ENCODE measurements around the gene YWHAH. TPM values are rescaled to one million over a fixed set of nuclear protein-coding genes. Genes with fewer than 3 reads are reported as not detected.

Gene YWHAH
- total RNA-seq, 1 donor from 2014 or later = 138 TPM

DNA sequence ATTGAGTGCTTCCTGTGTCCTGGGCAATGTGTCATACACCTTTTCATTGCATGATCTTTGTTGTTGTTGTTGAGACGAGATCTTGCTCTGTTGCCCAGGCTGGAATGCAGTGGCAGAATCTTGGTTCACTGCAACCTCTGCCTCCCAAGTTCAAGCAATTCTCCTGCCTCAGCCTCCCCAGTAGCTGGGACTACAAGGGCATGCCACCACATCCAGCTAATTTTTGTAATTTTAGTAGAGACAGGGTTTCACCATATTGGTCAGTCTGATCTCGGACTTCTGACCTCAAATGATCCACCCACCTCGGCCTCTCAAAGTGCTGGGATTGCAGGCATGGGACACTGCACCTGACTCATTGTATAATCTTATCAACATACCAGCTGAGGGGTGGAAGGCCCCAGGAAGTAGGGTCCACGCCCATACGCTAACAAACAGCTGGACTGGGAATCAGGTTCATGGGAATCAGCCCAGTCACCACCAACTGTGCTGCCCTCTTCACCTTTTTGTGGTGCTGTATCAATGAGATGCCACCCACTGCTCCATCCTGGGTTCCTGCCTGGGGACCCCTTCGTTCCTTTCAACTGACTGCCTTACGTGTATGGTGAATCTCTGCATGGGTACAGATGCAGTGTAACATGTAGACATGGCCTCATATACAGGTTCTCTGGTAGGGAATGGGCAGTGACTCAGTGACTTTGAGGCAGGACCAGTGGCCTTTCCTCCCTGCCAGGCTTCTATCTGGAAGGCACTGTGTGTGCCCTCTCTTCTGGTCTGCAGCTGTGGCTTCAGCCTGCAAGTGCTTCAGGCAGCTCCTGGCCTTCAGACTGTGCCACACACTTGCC is 32.5 kb upstream of the YWHAH start:
- Mint-ChIP-seq H3K27ac (no peak overlapping the region), H3K36me3 (ENCODE audit: low read depth) (peaks cover 14% of the 10 kb centered on the region), H3K27me3 (no peaks in the 10 kb centered on the region), H3K4me1 (no peaks in the 10 kb centered on the region), H3K9me3 (no peaks in the 10 kb centered on the region), H3K4me3 (no peak overlapping the region)
- DNase-seq = no peak
- intact Hi-C loops (cut with micrococcal nuclease) = no loop called here

DNA sequence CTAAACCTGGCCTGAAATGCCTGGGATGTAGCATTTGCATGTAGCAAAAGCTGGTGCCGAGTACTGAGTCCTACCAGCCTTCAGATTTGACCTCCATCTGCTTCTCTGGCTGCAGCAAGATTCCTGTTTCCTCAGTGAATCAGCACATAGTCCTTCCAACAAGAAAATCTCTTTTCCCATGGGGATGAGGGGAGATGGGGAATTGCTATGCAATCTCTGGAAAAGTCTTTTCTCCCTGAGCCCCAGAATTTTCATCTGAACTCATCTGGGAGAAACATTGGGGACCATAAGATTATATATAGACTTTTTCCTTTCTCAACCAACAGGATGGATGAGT is 32.0 kb upstream of the YWHAH start:
- no peak overlapping the region for H3K27ac Mint-ChIP-seq
- no peaks in the 10 kb centered on the region for H3K9me3 Mint-ChIP-seq
- no peaks in the 10 kb centered on the region for H3K27me3 Mint-ChIP-seq
- DNase-seq = no peak
- no peak overlapping the region for H3K4me3 Mint-ChIP-seq
- peaks cover 5% of the 10 kb centered on the region for H3K4me1 Mint-ChIP-seq
- peaks cover 10% of the 10 kb centered on the region for H3K36me3 Mint-ChIP-seq (ENCODE audit: low read depth)
- intact Hi-C loops (cut with micrococcal nuclease) = no loop called here

DNA sequence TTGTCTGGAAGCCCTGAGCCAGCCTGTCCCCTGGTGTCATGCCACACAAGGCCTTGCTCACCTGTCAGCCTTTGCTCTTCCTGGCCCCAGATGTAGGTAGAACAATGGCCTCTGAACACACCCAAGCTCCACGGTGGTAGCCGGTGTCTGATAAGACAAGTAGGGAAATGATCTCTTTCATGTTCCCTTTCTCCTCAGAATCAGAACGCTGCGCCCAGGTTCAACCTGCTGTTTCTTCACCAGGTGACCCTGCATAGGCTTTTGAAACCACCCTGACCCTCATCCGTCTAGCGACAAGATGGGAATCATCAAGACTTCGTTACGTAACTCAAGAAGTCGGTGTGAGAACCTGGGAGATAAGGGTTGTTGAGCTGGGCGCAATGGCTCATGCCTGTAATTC is 28.7 kb upstream of the YWHAH start:
- Mint-ChIP-seq H3K36me3 (ENCODE audit: low read depth) (no peaks in the 10 kb centered on the region), H3K9me3 (no peaks in the 10 kb centered on the region), H3K4me3 (no peak overlapping the region), H3K27ac (no peak overlapping the region), H3K4me1 (peaks cover 9% of the 10 kb centered on the region), H3K27me3 (no peaks in the 10 kb centered on the region)
- DNase-seq = no peak
- intact Hi-C loops (cut with micrococcal nuclease) = no loop called here

DNA sequence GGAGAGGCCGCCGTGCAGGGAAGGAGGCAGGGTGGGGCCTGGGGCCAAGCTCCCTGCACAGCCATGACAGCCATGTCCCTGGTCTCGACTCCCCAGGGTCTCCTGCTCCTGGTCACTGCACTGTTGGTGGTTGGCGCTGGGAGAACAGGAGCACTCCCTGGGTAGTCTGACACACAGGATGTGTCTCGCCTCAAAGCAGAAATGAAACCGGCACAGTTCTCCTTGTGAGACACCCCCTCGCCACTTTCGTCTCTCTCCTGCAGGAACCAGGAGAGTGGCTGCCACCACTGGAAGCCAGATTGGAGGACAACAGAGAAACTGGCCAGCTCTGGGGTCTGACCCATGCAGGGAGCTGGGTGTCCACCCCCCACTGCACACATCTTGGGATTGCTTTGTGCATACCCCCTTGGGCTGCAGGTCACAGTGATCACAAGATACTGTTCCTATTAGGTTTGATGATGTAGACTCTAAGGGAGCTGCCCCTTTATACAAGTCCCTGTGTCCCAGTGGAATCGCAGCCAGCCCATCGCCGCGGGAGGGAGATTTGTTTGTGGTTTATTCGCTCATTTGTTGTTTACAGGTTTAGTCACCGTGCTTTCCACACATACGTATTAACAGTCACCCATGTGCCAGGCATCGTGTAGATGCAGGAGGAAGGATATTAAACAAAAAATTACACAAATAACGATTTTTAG is 27.0 kb upstream of the YWHAH start:
- Mint-ChIP-seq H3K4me1 (peaks cover 9% of the 10 kb centered on the region), H3K27me3 (no peaks in the 10 kb centered on the region), H3K36me3 (ENCODE audit: low read depth) (no peaks in the 10 kb centered on the region), H3K27ac (no peak overlapping the region), H3K4me3 (no peak overlapping the region), H3K9me3 (no peaks in the 10 kb centered on the region)
- intact Hi-C loops (cut with micrococcal nuclease) = no loop called here
- peak; percentile 68 for DNase-seq

DNA sequence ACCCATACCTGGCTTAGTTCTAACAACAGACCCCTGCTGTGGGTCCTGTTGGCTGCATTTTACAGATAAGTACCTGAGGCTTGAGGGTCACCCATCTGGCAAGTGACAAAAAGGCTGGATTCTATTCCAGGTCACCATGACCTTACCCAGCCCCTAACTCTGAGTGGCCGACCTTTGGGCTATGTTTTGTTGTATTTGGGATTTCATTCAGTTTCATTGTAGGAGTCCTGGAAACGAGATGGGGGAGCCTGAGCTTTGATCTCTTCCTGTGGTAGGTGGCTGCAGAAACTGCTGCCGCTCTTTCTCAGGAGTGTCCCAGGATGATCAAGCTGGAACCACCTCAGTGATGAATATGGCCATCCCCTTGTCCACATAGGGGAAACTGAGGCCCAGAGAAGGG is 24.6 kb upstream of the YWHAH start:
- H3K4me3 Mint-ChIP-seq = no peak overlapping the region

DNA sequence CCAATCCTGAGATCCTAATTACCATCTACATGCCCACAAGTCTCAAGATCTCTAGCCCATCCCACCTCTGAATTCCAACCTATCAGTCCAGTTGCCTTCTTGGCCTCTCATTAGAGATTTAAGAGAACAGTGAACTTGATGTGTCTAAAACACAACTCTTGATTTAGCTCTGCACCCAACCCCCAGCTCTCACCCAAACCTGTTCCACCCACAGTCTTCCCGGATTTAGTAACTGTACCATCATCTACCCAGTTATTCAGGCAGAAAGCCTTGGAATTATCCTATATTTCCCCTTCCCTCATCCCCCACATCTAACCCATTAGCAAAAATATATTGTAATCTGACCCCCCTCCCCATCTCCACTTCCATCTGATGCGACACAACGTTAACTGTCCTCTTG is 24.0 kb upstream of the YWHAH start:
- DNase-seq = no peak
- no peak overlapping the region for H3K4me3 Mint-ChIP-seq
- peaks cover 21% of the 10 kb centered on the region for H3K4me1 Mint-ChIP-seq
- H3K27me3 Mint-ChIP-seq = peaks cover 6% of the 10 kb centered on the region
- peaks cover 4% of the 10 kb centered on the region for H3K9me3 Mint-ChIP-seq
- no peak overlapping the region for H3K27ac Mint-ChIP-seq
- H3K36me3 Mint-ChIP-seq (ENCODE audit: low read depth) = no peaks in the 10 kb centered on the region
- intact Hi-C loops (cut with micrococcal nuclease) = no loop called here

More for the DNA sequence above, 24.6 kb upstream of the YWHAH start:
- Mint-ChIP-seq H3K36me3 (ENCODE audit: low read depth) (no peaks in the 10 kb centered on the region), H3K27me3 (peaks cover 2% of the 10 kb centered on the region), H3K27ac (no peak overlapping the region), H3K9me3 (no peaks in the 10 kb centered on the region), H3K4me1 (peaks cover 21% of the 10 kb centered on the region)
- intact Hi-C loops (cut with micrococcal nuclease) = no loop called here
- DNase-seq = no peak

DNA sequence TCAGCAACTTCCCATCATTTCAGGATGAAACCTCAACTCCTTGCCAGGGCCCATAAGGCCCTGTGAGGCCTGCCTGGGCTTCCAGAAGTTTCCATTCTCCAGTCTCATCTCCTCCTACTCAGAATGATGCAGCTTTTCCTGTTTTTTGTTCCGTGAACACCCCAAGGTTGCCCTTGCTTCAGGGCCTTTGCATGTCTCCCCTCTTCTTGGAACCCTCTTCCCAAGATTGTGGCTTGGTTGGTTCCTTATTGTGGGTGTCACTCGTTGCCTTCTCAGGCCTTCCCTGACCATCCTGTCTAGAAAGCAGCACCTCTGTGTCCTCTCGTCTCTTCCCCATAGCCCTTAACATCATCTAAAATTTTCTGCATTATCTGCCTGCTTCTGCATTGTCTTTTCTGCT is 23.2 kb upstream of the YWHAH start:
- Mint-ChIP-seq H3K27me3 (peaks cover 11% of the 10 kb centered on the region), H3K9me3 (peaks cover 4% of the 10 kb centered on the region), H3K36me3 (ENCODE audit: low read depth) (no peaks in the 10 kb centered on the region), H3K4me3 (no peak overlapping the region), H3K4me1 (peaks cover 21% of the 10 kb centered on the region), H3K27ac (no peak overlapping the region)
- no peak for DNase-seq
- intact Hi-C loops (cut with micrococcal nuclease) = no loop called here

DNA sequence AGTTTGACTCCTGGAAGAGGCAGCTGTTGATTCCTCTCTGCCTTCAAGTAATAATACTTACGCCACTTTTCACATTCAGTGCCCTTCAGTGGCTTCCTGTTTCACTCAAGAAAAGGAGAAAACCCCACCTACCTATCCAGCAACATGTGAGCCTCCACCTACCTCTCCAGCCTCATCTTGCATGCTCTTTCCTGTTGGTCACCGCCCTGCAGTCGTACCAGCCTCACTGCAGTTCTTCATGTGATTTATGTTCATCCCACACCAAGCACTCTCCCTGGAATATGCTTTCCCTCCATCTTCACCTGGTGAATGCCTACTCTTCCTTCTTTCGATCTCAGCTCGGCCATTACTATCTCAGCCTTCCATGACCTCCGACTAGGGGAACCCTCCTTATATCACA is 21.8 kb upstream of the YWHAH start:
- Mint-ChIP-seq H3K36me3 (ENCODE audit: low read depth) (no peaks in the 10 kb centered on the region), H3K4me1 (peaks cover 15% of the 10 kb centered on the region), H3K27me3 (peaks cover 12% of the 10 kb centered on the region), H3K27ac (no peak overlapping the region), H3K9me3 (peaks cover 4% of the 10 kb centered on the region), H3K4me3 (no peak overlapping the region)
- intact Hi-C loops (cut with micrococcal nuclease) = no loop called here
- no peak for DNase-seq

DNA sequence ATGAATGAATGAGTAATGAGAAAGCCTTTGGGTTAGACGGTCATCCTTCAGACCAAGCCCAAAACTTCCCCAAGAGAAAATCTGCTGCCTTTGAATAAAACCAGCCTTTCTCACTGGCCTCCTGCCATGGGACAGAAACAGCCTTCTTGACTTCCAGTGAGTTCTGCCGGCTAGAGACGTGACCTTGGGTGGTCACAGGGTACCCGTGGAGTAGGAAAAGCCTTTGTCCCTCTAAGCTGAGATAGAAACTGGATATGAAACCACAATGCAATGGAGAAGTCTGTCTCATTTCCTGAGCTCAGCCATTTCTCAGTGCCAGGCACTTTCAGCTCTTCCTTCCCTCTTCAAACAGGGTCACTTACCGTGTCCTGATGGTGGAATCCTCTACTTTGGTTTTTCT is 21.2 kb upstream of the YWHAH start:
- no peak for DNase-seq
- no peak overlapping the region for H3K27ac Mint-ChIP-seq
- intact Hi-C loops (cut with micrococcal nuclease) = no loop called here
- H3K36me3 Mint-ChIP-seq (ENCODE audit: low read depth) = no peaks in the 10 kb centered on the region
- no peak overlapping the region for H3K4me3 Mint-ChIP-seq
- peaks cover 14% of the 10 kb centered on the region for H3K27me3 Mint-ChIP-seq
- peaks cover 12% of the 10 kb centered on the region for H3K4me1 Mint-ChIP-seq
- peaks cover 4% of the 10 kb centered on the region for H3K9me3 Mint-ChIP-seq

DNA sequence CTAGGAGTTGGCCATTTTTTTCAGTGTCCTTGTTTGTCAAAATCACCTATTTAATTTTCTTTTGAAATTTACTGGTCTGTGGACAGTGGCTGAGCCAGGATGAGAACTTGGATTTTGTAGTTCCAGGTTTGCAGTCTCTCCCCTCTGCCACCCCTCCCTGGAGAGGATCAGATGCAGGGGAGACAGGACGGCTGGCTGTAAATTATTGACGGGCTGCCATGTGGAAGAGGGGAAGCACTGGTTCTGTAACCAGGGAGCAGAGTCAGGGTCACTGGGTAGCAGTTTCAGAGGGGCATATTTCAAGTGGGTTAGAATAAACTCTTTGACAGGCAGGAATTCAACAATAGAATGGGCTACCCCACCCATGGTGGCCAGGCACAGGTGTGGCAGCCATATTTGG is 20.6 kb upstream of the YWHAH start:
- intact Hi-C loops (cut with micrococcal nuclease) = no loop called here
- Mint-ChIP-seq H3K27ac (no peak overlapping the region), H3K4me1 (peaks cover 12% of the 10 kb centered on the region), H3K9me3 (peaks cover 4% of the 10 kb centered on the region), H3K4me3 (no peak overlapping the region), H3K36me3 (ENCODE audit: low read depth) (no peaks in the 10 kb centered on the region), H3K27me3 (peaks cover 14% of the 10 kb centered on the region)
- DNase-seq = no peak

DNA sequence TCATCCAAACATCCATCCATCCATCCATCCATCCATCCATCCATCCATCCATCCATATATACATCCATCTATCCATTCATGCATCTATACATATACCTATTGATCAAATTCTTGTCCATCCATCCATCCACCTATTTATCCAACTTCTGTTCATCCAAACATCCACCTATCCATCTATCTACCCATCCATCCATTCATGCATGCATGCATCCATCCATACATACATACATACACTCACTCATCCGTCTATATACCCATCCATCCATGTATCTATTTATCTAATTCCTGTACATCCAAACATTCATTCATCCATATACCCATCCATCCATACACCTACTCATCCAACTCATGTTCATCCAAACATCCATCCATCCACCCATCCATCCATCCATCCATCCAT is 19.3 kb upstream of the YWHAH start:
- no peak for DNase-seq
- H3K4me1 Mint-ChIP-seq = peaks cover 12% of the 10 kb centered on the region
- peaks cover 4% of the 10 kb centered on the region for H3K9me3 Mint-ChIP-seq
- H3K27me3 Mint-ChIP-seq = peaks cover 18% of the 10 kb centered on the region
- H3K36me3 Mint-ChIP-seq (ENCODE audit: low read depth) = no peaks in the 10 kb centered on the region
- no peak overlapping the region for H3K27ac Mint-ChIP-seq
- no peak overlapping the region for H3K4me3 Mint-ChIP-seq
- intact Hi-C loops (cut with micrococcal nuclease) = no loop called here

DNA sequence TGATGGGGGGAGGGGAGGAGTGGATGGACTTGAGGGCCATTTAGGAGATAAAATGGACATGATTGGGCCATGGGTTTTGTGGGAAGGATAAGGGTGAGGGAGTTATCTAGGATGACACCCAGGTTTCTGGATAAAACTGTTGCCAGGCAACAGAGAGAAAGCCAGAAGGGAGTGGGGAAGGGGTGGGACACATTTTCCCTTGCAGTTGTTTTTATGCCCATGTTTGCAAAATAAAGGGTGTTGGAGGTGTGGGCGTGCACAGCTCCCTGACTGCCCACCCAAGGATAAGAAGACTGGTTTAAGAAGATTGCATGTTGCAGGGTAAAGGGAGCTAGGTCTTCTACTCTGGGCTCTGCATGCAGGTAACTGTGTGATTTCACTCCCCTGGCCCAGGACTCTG is 18.3 kb upstream of the YWHAH start:
- peaks cover 4% of the 10 kb centered on the region for H3K9me3 Mint-ChIP-seq
- H3K36me3 Mint-ChIP-seq (ENCODE audit: low read depth) = no peaks in the 10 kb centered on the region
- peaks cover 12% of the 10 kb centered on the region for H3K4me1 Mint-ChIP-seq
- intact Hi-C loops (cut with micrococcal nuclease) = no loop called here
- H3K4me3 Mint-ChIP-seq = no peak overlapping the region
- H3K27me3 Mint-ChIP-seq = peaks cover 21% of the 10 kb centered on the region
- DNase-seq = no peak
- H3K27ac Mint-ChIP-seq = no peak overlapping the region

DNA sequence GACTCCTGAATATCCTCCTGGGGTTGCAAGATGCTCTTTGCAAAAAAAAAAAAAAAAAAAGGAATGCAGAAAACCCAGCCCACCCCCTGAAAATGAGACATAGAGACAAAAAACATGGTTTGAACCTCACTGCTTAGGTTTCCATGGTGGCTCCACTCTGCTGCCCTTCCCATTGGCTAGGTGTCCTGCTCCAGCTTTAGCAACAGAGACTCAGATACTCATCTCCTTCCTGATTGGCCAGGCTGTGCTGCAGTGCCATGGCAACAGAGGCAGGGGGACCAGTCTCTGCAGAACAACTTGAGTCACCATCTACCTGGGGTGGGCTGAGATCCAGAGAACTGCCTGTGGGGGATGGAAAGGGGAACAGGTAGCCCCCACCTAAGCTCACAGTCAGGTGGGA is 17.4 kb upstream of the YWHAH start:
- no peaks in the 10 kb centered on the region for H3K36me3 Mint-ChIP-seq (ENCODE audit: low read depth)

DNA sequence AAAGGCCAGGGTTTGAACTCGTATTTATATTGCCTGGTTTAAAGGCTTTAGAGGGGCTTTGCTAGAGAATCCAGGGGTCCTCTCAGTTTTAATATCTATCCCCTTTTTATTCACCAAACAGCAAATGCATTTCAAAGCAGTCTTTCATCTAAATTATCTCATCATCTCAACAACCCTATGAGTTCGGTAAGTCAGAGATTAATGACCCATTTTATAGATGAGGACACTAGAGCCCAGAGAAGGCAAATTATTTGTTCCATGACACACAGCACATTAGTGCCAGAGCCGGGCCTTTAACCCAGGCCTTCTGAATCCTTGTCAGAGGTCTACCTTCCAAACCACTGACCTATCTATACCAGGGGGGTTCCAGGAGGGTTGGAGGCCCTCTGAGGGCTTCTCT is 16.8 kb upstream of the YWHAH start:
- Mint-ChIP-seq H3K4me1 (peaks cover 12% of the 10 kb centered on the region), H3K27me3 (peaks cover 24% of the 10 kb centered on the region), H3K36me3 (ENCODE audit: low read depth) (no peaks in the 10 kb centered on the region), H3K27ac (no peak overlapping the region), H3K4me3 (no peak overlapping the region), H3K9me3 (peaks cover 4% of the 10 kb centered on the region)
- intact Hi-C loops (cut with micrococcal nuclease) = no loop called here
- no peak for DNase-seq

More for the DNA sequence above, 17.4 kb upstream of the YWHAH start:
- Mint-ChIP-seq H3K4me3 (no peak overlapping the region), H3K9me3 (peaks cover 4% of the 10 kb centered on the region), H3K27ac (no peak overlapping the region), H3K27me3 (peaks cover 24% of the 10 kb centered on the region), H3K4me1 (peaks cover 14% of the 10 kb centered on the region)
- no peak for DNase-seq
- intact Hi-C loops (cut with micrococcal nuclease) = no loop called here

Measured in activated CD4-positive, alpha-beta T cell treated with anti-CD3 and anti-CD28 coated beads, Interleukin-2, amount 10 ng/mL, durations not matched to agents 24 days and 14 days (primary cell).